ENCODE data around the gene ATP9A. TPM values are rescaled to one million over a fixed set of nuclear protein-coding genes. Genes with fewer than 3 reads are reported as not detected.
"Not testable (repeated sequence)": the region's sequence is repeated elsewhere in the genome, so short reads cannot be mapped to it uniquely, and the experiment has no call there.

ATP9A gene
- total RNA-seq, 1 donor from 2014 or later, result 35.8 TPM

DNA sequence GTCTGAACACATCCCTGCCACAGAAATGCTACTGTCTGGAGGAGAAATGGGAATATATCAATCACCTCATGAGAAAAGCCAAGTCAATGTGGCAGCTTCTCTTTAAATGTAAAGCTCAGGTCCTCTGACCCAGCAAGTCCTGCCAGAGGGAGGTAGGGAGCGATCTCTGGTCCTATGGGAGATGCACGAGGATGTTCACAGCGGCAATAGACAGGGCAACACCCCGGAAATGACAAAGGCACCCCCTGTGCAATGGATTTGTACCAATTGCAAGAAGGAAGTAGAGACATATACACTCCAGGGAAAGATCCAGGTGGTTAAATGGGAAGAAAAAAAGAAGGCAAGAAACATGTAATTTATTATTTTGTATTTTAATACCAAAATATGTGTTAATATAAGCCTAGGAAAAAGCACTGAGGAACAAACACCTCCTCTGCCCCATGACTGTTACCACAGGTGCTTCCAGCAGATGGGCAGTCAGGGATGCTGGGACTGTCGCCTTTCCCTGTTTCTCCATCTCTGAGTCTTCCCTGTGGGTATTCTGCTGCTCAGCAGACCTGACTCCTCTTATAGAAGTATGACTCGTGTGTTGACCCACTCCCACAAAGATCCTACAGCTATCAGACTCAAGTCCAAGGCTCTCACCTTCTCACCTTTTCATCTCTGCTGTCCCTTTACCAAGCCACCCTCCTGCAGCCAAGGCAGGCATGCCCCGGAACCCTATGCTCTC lies 20.8 kb downstream of the ATP9A start:
- no peak for DNase-seq (ENCODE audit: extremely low spot score in 2 of 2)
- H3K9me3 ChIP-seq, result no peaks in the 10 kb centered on the region
- no peak overlapping the region for H3K4me3 ChIP-seq
- TF ChIP-seq POLR2A (IDR thresholded peaks at IDR 0.05), result no peak
- TF ChIP-seq CTCF (IDR thresholded peaks at IDR 0.05), result no peak
- TF ChIP-seq POLR2AphosphoS5 (IDR thresholded peaks at IDR 0.05; ENCODE audit: insufficient read depth in 1 of 2, low read depth in 1 of 2), result no peak
- H3K4me1 ChIP-seq, result peaks cover 26% of the 10 kb centered on the region
- no peaks in the 10 kb centered on the region for H3K27me3 ChIP-seq
- no peaks in the 10 kb centered on the region for H3K36me3 ChIP-seq
- intact Hi-C loops (cut with DNase I), result no loop called here
- H3K27ac ChIP-seq, result no peak overlapping the region

- Histone ChIP-seq H3K4me1 (peaks cover 22% of the 10 kb centered on the region), H3K27me3 (no peaks in the 10 kb centered on the region), H3K36me3 (no peaks in the 10 kb centered on the region), H3K9me3 (no peaks in the 10 kb centered on the region), H3K27ac (no peak overlapping the region), H3K4me3 (no peak overlapping the region)
- DNase-seq (ENCODE audit: extremely low spot score in 2 of 2), result no peak
- intact Hi-C loops (cut with DNase I), result no loop called here
- no peak for TF ChIP-seq POLR2AphosphoS5 (IDR thresholded peaks at IDR 0.05; ENCODE audit: insufficient read depth in 1 of 2, low read depth in 1 of 2)
- TF ChIP-seq CTCF (IDR thresholded peaks at IDR 0.05), result no peak
- TF ChIP-seq POLR2A (IDR thresholded peaks at IDR 0.05), result no peak
Observed at GRCh38 chr20:51745804-51746203, 22.4 kb downstream of the ATP9A start.

GRCh38 chr20:51740838-51741237 lies 27.4 kb downstream of the ATP9A start:
- H3K36me3 ChIP-seq, result no peaks in the 10 kb centered on the region
- no peak overlapping the region for H3K27ac ChIP-seq
- no peaks in the 10 kb centered on the region for H3K27me3 ChIP-seq
- DNase-seq (ENCODE audit: extremely low spot score in 2 of 2), result no peak
- no peaks in the 10 kb centered on the region for H3K9me3 ChIP-seq
- no peak for TF ChIP-seq CTCF (IDR thresholded peaks at IDR 0.05)
- no peak for TF ChIP-seq POLR2A (IDR thresholded peaks at IDR 0.05)
- TF ChIP-seq POLR2AphosphoS5 (IDR thresholded peaks at IDR 0.05; ENCODE audit: insufficient read depth in 1 of 2, low read depth in 1 of 2), result no peak
- no peak overlapping the region for H3K4me3 ChIP-seq
- peaks cover 13% of the 10 kb centered on the region for H3K4me1 ChIP-seq
- intact Hi-C loops (cut with DNase I), result no loop called here

- peaks cover 16% of the 10 kb centered on the region for H3K4me1 ChIP-seq
- H3K27me3 ChIP-seq; H3K36me3 ChIP-seq; H3K4me3 ChIP-seq; intact Hi-C loops (cut with DNase I); H3K9me3 ChIP-seq; H3K27ac ChIP-seq; DNase-seq (ENCODE audit: extremely low spot score in 2 of 2): not testable (repeated sequence)
Observed at GRCh38 chr20:51740308-51740707, 27.9 kb downstream of the ATP9A start.

GRCh38 chr20:51739722-51740249 lies 28.4 kb downstream of the ATP9A start:
- H3K27me3 ChIP-seq, result no peaks in the 10 kb centered on the region
- no peaks in the 10 kb centered on the region for H3K36me3 ChIP-seq
- H3K9me3 ChIP-seq, result no peaks in the 10 kb centered on the region
- TF ChIP-seq POLR2AphosphoS5 (IDR thresholded peaks at IDR 0.05; ENCODE audit: insufficient read depth in 1 of 2, low read depth in 1 of 2) (no peak), POLR2A (IDR thresholded peaks at IDR 0.05) (no peak), CTCF (IDR thresholded peaks at IDR 0.05) (no peak)
- DNase-seq (ENCODE audit: extremely low spot score in 2 of 2), result no peak
- no peak overlapping the region for H3K27ac ChIP-seq
- no peak overlapping the region for H3K4me3 ChIP-seq
- intact Hi-C loops (cut with DNase I), result no loop called here
- peaks cover 16% of the 10 kb centered on the region for H3K4me1 ChIP-seq
